HG03064 (cell line): ENCODE measurements around the gene TASOR2.

Experiments
- ATAC-seq: cut with Tn5 transposase; IDR thresholded peaks from one replicate; pipeline ENCODE4 v1.9.1; 2021; ENCODE audit warnings: low read depth; ENCODE audit not compliant: unreplicated experiment

The TASOR2 gene

DNA sequence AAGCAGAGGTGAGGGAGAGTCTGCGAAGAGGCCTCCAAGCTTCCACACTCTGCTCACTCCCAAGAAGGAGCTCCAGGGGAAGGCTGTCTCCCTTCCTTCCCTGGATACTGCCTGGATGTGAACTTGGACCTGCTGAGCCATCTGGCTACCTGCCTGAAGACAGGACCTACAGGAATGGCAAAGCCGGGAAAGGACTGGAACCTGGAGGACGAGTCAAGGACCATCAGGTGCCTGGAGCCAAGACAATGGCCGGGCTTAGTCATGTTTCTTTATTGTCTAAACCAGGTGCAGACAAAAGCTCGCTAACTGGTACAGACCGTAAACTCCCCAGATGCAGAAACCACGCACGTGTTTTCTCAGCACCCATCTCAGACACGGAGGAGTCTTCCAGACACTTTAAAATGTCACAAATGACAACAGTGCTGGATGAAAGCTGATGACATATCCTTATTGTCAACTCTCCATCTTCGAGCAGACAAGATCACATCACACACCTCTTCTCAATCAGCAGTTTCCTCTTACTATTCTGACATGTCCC is 30.4 kb upstream of the TASOR2 start:
- no peak for ATAC-seq

DNA sequence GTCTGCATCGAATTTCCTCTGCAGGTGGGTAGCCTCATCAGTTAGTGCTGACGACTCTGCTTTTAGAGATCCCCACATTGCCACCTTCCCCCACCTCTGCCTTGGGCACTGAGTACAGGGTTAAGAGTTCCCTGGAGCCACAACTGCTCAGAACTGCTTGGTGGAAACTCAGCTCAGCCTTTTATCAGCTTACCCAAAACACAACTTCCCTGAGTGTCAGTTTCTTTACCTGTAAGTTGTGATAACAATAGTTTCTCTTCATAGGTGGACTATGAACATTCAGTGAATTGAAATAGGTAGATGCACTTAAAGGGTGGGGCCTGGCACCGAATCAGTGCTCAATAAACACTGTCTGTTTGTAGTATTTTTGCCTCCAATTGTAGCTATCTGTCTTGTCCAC is 29.5 kb upstream of the TASOR2 start:
- ATAC-seq: no peak

DNA sequence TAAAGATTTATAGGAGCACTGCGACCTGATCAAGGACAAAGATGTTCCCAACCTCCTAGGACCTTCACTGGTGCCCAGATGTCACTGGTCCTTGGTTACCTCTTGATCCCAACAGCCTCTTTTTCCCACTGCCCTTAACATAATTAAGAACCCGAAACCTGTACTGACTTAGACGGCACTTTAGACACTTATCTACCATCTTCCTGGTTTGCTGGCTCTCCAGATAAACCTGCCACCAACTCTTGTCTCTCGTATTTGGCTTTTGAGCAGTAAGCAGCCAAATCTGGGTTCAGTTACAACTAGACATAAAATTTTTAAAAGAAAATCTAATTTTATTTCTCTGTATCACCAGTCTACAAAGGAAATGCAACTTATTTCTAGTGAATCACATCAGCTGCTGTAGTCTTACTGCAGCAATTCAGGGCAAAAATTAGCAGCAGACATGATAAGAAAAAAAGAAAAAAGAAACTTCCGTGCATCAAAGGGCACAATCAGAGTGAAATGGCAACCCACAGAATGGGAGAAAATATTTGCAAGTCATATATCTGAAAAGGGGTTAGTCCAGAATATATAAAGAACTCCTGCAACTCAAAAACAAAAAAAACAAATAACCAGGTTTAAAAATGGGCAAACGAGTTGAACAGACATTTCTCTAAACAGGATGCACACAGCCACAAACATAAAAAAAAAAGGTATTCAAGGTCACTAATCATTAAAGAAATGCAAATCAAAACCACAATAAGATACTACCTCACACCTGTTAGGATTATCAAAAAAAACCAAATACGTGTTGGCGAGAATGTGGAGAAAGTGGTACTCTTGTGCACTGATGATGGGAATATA is 27.7 kb upstream of the TASOR2 start:
- ATAC-seq: no peak

DNA sequence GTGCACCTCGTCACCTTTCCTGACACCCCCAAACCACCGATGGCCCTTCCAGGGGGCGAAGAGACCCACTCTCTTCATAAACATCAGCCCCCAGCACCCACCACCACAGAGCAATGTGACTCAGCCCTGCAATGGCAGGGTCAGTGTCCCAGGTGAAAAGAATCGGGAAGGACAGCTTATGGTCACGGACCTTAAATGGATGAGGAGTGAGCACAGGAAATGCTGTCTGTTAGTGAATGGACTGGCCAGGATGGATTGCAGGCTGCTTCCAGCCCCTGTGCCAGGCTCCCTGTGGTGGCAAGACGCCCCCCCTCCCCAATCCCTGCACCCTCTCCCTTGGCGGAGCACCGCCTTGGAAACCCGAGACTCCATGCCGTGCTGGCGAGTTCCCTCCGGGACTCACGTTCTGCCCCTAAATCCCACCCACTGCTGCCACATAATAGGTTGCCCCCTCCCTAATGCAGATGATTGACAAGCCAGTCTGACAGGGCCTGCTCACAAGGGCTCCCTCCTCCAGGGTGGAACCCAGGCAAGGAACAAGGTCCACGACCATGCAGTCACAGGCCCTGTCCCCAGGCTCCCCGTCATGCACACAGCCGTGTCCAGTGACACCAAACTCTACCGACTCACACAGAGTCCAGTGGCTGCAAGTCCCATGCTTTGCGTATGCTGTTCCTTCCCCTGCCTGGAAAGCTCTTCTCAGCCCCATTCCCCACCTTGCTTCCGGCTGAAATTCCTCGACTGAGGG is 25.6 kb upstream of the TASOR2 start:
- no peak for ATAC-seq

DNA sequence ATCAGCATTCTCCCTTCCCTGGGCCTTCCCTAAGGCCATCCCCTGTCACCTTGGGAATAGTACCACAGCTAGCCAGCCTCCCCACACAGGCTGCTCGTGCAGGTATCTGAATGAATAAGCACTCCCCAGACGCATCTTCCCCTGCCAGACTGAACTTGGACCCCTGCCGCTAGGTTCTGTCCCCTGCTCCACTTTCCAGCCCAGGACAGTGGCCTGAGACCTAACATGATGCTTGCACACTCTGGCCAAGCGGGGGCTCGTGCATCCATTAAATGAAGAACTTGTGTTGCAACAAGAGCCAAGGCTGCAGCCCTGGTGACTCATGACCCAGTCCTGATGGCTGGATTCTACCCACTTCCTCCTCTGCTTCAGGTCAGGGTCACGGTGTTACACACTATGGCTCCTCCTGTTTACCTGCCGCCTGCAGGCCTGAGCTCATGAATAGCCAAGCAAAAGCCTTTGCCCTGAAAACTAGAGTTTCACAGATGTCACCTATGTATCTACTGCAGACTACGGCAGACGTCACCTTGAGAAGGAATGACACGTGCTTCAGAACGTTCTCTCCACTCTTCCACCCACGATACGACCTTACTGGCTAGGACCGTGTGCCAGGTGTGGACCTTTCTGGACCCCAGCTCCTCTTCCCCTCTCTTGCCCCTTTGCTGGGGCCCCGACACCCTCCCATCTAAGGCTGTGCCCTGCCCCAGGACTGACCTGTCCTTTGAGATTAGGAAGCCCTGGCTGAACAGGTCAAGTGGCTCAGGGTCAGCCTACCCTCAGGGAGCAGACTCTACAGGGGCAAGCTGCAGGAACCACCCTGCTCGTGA is 24.7 kb upstream of the TASOR2 start:
- ATAC-seq: no peak

DNA sequence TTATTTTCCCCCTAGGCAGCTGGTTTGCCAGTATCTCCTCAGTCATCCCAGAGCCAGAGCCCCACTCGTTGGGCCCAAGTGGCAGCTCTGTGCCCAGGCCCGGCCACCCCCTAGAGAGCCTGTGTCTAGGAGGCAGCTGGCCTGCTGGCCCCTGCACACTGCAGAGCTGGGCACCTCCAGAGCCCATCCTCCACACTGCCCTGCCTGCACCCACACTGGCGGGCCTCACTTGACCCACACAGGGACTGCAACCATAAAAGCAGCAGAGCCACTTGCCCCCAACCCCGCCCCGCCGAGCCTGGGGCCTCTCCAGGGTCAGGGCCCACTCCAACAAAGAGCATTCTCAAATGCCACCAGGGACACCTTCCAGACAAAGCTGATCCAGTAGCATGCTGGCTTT is 23.6 kb upstream of the TASOR2 start:
- ATAC-seq: no peak

DNA sequence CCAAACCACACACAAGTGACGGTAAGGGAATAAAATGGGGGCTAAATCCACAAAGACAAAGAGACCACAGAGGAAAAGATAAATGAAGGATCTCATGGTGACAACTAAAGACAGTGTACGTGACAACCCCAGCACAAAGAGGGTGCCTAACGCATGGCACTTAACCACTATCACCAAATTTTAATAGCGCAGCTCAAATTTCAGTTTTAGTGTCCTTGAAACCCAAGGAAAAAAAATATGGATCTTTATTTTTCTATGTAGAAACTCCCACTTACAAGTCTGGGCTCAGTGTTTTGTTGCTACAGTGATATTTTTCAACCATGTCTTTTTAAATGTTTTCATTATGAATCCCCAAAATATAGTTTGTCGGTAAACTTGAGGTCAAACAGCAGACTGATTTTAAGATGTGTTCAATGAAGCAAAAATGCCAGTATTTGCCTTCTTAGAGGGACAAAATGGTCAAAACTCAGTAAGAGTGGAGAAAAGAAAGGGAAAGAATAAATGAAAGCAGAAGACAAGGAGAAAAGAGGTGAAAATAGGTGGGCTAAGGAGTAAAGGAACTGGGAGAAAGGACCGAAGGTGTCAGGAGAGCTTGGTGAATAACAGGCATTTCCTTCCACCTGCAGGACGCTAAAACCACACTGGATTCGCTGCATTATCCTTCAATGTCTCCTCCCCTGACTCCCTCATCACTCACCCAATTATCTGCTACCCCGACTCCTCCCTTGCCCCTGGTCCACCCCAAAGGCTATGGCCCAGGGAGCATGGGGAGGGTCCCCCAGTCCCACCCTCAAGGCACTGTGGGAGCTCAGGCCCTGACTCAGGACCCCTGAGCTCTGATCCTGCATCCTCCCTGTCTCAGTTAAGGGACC is 21.7 kb upstream of the TASOR2 start:
- no peak for ATAC-seq

DNA sequence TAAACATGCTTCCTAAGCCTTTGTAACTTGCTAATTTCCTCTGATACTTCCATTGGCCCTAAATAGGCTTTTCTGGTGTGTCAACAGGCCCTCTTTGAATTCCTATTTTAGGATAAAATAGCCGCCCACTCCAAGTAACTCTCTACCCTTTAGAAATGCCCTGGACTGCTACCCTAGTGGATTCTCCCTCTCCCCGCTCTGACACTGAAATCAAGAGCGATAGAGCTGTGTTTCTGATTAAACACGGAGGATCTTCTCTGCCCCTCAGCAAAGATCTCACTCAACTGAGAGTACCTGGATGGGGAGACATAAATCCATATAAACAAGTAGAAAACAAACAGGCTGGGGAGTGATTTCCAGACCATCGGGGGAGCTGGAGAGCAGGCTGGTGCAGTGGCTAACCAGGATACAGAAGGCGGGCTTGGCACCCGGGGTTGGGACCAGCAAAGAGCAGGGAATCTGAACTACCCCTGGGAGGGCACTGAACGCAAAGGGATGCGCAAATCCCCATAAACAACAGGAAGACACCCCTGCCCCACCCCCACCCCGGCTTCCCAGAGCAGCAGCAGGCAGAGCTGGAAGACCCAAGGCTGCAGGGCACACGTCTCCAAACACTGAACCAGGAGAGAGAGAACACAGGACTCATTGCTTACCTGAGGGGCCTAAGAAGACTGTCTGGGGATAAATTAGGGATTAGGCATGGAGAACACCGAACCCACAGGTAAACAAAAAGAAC is 20.8 kb upstream of the TASOR2 start:
- ATAC-seq: no peak

DNA sequence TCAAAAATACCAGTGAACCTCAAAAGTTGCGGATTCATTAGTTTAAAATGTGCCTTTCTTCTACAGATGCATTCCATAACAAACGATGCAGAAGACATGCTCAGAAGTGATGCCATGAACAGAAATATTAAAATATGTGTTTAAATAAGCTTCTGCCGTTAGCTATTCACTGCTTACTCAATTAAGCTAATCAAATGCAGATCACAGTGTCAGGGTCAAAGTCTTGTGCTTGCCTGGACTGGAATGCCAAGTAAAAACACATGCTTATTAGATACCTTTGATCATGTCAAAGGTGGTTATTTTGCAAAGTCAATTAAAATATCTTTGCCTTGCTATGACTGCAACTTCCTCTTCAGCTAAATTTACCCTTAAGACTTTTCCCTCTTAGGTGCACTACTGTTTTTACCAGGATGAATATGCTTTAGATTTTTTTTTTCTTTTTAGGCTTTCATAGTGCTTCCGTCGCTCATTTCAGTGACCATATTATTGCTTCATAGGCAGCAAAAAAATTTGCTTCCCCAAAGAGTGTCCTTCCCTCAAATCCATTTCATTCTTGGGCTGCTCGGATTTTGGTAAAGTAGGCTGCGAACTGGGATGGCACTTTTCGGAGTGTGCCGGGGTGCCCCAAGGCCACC is 19.1 kb upstream of the TASOR2 start:
- ATAC-seq: no peak

DNA sequence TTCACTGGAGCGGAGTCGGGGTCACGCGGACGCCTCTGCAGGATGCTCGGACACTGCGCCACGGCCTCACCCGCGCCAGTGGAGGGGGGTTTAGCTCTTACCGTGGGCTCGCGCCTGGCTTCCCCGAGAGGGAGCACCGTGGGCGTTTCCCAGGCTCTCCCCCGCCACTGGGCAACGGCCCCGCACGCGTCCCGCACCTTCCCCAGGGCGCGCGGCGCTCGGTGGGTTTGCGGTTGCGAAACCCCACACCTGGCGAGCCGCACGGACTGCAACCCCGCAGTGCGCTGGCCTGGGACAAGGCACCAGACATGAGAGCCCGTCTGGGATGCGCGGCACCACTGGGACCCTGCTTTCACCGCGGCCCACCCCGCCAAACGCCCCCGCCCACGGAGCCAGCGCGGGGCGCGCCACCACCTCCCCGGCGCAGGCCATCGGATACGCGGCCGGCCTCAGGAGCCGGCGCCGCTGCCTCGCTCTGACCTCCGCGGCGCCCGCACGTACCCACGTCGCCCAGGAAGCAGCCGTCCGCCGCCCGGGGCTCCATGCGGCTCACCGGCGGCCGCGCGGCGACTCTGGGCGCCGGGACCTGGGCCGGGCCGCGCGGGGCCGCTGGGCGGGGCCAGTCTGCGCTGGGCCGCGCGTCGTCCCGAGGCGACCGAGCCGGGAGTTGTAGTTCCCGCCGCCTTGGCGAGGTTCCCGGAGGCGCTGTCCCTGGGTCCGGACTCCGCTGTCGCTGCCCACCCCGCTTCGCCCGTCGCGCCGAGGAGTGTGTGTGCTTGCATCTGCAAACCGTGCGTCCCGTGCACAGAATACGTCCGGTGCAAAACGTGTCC is 18.4 kb upstream of the TASOR2 start, which contains the start of gene ASB13:
Gene ASB13, minus strand, starts transcription at position 588 of the 833 bp plus-strand sequence. Its CDS starts 44 bp downstream, at position 544.
- ATAC-seq: no peak

DNA sequence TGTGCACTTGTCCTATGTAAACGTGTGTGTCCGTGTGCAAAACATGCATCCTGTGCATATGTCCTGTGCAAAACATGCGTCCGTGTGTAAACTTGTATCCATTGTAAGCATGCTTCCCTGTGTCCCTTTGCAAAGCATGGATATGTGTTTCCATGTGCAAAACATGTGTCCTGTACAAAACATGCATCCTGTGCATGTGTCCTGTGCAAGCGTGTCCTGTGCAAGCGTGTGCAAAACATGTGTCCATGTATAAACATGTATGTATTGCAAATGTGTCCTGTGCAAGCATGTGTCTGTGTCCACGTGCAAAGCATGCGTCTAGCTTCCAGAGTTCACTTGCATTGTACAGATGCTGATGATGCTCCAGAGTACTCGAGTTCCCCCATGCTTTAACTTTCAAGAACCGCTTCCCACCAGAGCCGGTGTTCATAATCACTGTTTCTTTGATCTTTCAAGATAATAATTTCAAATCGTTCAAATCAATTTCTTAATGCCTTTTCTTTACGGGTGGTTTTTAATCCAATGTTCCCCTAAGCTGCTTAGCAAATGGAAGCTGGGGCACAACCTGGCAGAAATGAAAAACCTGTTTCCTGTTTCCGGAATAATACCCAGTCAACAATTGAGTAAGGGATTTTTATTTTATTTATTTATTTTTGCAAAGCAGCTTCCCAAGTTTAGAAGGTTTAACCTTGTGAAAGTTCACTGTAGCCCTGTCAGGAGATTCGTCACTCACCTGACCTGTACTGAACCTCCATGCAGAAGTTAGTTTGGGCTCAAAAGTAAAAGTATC is 17.6 kb upstream of the TASOR2 start:
- ATAC-seq: no peak

DNA sequence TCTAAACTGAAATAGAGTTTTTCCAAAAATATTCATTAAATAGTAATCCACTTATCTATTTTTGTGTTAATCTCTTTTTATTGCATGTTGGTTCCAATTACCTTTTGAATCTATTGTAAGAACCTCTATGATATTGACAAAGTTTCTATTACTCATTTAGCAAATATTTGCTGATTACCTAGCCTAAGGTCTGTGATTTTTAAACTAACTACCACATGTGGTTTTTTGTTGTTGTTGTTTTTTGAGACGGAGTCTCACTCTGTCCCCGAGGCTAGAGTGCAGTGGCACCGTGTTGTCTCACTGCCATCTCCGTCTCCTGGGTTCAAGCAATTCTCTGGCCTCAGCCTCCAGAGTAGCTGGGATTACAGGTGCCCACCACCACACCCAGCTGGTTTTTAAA is 16.2 kb upstream of the TASOR2 start:
- no peak for ATAC-seq

DNA sequence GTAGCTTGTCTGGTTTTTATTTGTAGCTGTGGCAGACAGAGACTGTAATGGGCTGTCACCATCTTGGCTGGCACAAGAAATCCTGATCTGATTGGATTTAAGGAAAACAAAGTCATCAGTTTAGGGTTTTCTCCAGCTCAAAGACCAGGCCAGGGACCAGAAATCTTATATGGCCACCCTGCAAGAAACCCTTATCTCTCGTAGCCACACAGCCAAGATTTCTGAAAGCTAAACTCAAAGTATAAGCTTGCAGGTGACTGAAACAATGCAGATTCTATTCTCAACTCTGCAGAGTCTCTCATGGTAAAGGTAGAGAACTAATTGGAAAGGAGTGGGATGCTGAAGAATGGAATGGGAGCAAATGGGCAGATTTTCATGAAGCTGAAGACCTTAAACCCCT is 15.0 kb upstream of the TASOR2 start:
- no peak for ATAC-seq

DNA sequence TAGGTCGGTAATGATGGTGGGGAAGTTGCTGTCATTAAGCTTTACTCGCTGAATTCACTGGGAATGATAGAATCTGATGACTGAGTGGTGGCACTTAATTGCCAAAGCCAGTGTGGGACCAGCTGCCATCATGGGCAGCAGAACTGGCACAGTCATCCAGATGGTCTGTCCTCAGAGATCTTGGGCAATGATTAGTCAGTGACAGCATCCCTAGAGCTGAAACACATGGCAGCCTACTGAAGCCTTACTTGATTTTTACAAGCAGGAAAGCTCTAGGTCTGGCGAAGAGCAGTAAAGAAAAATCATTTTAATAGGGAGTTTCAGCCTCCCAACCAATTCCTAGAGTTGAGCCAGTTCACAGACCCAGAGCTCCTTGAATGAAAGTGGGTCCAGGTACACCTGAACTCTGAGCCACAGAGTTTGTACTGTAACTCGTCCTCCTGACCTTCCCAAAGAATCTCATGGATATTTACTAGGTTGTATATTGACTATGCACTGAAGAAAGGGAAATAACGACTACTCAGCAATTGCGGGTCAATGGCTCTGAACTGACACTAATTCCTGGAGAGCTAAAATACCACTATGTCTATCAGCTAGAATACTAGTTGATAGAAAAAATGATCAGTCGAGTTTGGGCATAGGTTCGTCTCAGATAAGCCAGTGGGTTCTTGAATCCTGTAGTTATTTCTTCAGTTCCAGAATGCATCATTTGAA is 13.8 kb upstream of the TASOR2 start:
- no peak for ATAC-seq

DNA sequence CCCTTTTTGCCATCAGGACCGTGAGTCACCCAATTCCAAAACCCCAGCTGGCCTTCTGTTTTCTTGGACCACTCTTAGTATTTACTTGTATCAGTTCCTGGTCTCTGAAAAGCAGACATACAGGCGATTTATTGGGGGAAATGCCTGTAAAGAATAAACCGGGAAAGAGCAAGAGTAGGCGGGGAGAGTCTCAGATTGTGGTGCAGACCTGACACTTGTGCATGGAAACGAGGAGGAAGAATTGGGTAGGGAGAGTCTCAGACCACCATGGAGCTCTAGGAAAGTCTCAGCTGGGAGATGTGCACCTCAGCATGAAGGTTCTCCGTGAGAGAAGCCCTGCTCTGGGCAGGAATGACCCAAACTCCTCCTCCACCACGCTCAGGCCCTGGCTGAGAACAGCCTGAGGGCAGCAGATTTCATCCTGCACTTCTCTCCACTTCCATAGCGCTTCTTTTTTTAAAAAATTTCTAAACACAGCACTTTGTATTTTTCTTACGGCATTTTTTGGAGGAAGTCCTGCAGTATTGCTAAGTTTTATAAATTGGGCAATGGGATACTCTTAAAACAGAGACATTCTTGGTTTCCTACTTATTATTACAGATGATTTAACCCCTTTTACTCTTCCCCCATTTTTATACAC is 6.1 kb upstream of the TASOR2 start:
- no peak for ATAC-seq

DNA sequence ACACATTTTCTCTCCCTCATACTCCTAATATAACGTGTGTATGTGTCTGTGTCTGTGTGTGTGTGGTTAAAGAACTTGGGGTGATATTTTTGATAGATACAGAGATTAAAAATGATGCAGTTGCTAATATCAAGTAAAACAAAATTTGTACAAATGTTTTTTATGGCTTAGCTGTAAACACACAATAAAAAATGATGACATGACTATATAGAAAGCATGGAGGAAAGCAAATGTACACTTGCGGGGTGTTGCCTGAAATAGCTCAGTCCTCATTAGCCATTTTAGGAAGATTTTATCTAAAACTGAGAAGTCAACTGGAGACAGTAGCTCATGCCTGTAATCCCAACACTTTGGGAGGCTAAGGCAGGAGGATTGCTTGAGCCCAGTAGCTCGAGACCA is 5.6 kb upstream of the TASOR2 start:
- ATAC-seq: no peak
